Tibial nerve (tissue), 3 donors: Measurements from ENCODE around the gene GPR27.

Experiments used
- POLR2A ChIP-seq, 2 donors: fragments of 450-650 bp; IDR thresholded peaks; one replicate each; pipeline ENCODE4 v1.6.1; 2017; ENCODE audit warnings: antibody characterized with exemption in 2 of 2, mild to moderate bottlenecking in 2 of 2, moderate library complexity in 2 of 2
- TF ChIP-seq, protein P1 (sequence below), 5 experiments: fragments of 200-600 bp in 3 of 5; fragments of 450-650 bp in 2 of 5; sonication (generic) in 3 of 5; IDR thresholded peaks; one replicate each; pipeline ENCODE4 v1.5.1; 2016 to 2019; ENCODE audit warnings: antibody characterized with exemption in 5 of 5, mild to moderate bottlenecking in 3 of 5, moderate library complexity in 2 of 5

DNA sequence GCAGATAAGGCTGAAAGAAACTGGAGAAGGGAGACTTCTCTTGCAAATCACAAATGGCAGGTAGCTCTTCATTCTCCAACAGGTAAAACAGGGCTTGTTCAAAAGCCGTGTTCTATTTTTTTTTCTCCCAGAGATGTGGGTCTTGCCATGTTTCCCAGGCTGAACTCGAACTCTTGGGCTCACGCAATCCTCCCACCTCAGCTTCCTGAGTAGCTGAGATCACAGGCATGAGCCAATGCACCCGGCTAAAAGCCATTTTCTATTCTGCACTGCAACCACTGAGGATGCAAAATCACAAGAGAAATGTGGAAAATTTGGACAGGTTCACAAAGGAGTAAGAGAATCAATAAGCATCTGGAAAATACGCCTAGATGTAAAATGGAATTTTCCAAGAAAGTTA lies 48.0 kb upstream of the GPR27 start:
- TF ChIP-seq, protein P1, sequence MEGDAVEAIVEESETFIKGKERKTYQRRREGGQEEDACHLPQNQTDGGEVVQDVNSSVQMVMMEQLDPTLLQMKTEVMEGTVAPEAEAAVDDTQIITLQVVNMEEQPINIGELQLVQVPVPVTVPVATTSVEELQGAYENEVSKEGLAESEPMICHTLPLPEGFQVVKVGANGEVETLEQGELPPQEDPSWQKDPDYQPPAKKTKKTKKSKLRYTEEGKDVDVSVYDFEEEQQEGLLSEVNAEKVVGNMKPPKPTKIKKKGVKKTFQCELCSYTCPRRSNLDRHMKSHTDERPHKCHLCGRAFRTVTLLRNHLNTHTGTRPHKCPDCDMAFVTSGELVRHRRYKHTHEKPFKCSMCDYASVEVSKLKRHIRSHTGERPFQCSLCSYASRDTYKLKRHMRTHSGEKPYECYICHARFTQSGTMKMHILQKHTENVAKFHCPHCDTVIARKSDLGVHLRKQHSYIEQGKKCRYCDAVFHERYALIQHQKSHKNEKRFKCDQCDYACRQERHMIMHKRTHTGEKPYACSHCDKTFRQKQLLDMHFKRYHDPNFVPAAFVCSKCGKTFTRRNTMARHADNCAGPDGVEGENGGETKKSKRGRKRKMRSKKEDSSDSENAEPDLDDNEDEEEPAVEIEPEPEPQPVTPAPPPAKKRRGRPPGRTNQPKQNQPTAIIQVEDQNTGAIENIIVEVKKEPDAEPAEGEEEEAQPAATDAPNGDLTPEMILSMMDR (IDR thresholded peaks at IDR 0.05) = no peak
- no peak for TF ChIP-seq POLR2A (IDR thresholded peaks at IDR 0.05)
